ACHN (cell line): Measurements from ENCODE around the gene MIA.
"Not testable (repeated sequence)": the region's sequence is repeated elsewhere in the genome, so short reads cannot be mapped to it uniquely, and the experiment has no call there.

Source experiments
- DNase-seq: peaks from one replicate; pipeline ENCODE4 v3.0.0-alpha.2; 2015
- in situ Hi-C: cut with HindIII; loops from 2 replicates; pipeline ENCODE4 v1.10.0; 2017; ENCODE audit warnings: low sequenced_read_pairs, low pct_ligation_motif_present, low pct_unique_long_range_greater_than_20kb

MIA gene

DNA sequence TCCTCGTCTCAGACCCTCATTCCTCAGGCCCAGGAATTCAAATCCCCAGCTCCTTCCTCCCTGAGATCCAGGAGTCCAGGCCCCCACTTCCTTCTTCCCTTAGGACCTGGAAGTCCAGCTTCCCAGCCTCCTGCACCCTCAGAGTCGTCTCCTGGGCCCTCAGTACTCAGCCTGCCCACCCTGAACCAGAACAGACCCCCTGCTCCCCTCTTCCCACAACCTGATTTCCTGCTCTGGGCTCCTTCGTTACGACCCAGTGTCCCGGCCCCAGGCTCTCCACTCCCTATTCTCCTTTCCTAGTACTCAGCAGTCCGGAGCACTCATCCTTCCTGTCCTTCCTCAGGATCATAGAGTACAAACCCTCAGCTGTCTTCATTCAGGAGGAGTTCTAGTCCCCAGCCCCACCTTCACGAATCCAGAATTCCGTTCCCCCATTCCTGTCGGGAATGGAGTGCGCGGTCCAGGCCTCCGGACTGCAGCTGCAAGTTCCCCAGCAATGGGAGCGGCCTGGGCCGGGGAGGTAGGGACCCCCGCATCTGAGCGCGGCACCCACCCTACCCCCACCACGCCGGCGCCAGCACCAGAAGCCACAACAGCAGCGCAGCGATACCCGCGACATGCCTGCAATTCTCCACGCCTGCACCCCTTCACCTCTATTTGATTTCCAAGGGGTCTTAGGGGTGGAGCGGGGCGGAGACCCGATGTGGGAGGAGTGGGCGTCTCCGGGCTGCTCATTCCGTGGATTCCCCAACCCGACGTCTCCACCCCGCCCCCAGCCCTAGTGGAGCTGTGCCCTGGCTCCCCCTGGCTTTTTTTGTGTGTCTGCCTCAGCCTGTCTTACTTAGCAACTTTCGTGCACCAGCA, 36.4 kb downstream of the MIA start:
- no peak for DNase-seq
- in situ Hi-C loops, result no loop called here

DNA sequence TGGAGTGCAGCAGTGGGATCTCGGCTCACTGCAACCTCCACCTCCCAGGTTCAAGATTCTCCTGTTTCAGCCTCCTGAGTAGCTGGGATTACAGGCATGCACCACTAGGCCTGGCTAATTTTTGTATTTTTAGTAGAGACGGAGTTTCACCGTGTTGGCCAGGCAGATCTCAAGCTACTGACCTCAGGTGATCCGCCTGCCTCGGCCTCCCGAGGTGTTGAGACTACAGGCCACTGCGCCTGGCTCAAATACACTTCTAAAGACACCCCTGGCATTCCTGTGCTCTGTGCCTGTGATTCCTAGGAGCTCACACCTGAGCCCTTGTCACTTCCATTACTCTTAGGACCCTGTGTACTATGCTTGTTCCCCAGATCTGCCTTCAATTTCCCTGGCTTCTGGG, 37.2 kb downstream of the MIA start:
- DNase-seq, in situ Hi-C loops: not testable (repeated sequence)

DNA sequence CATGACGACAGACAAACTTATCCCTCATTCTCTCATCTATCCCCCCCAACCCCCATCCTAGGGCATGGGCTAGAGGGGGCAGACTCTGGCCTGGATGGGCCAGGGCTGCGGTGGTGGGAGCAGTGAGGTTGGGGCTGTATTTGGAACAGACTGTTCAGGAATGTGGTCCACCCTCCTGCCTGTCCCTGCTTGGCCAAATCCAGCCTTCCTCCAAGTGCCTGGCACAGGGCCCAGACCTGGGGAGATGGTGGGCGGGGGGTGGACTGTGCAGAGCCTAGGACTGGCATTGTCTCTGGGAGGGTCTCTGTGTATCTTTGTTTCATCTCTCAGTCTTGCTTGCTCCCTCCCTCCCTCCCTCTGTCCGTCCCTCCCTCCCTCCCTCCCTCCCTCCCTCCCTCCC, 37.9 kb downstream of the MIA start:
- in situ Hi-C loops, result no loop called here

DNA sequence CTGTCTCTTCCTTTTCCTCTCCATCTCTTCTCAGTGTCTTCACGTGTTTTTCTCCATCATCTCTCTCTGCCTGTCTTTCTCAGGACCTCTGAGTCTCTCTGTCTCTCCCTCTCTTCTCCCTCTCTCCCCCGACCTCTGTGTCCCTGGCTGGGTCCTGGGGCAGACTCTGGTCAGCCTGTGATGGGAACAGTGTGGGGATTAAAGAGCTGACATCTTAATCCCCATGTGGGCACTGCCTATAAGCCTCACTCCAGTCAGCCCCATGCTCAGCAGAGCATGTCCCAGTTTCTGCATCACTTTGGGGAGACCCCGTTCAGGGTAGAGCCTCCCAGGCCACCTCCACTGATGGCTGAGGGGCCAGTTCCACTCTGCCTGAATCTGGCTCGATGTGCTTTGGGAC, 39.9 kb downstream of the MIA start:
- DNase-seq, result no peak
- in situ Hi-C loops, result no loop called here

More for the DNA sequence above, 37.9 kb downstream of the MIA start:
- no peak for DNase-seq

DNA sequence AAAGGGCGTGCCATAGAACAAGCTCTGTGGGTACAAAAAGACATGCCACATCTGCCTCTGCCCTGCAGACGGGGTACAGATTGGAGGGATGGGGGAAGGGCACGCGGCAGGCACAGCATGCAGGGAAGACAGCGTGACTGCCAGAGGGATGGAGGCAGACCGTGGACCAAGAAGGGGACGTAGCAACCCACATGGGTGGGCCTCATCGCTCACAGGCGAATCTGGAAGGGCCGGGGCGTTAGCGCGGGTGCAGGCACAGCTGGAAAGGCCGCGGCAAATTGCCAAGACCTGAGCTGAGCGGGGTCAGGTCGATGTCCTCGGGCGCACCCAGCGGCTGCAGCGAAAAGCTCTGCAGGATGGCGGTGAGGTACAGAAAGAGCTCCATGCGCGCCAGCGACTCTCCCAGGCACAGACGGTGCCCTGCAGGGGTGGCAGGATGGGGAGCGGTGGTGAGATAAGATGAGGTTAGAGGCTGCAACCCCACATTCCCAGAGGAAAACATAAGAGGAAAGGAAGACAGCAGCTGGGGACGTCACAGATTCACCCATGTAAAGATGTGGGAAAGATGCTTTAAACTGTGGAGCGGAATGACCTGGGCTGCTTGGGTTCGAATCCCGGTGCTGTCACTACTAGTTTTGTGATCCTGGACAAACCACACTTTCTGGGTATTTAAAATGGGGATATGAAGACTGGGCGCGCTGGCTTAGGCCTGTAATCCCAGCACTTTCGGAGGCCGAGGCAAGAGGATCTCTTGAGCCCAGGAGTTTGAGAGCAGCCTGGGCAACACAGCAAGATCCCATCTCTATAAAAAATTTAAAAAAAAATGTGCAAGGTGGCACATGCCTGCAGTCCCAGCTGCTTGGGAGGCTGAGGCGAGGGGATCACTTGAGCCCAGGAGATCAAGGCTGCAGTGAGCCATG, 43.4 kb downstream of the MIA start:
- in situ Hi-C loops, result not testable (repeated sequence)
- peak; percentile 44 for DNase-seq

DNA sequence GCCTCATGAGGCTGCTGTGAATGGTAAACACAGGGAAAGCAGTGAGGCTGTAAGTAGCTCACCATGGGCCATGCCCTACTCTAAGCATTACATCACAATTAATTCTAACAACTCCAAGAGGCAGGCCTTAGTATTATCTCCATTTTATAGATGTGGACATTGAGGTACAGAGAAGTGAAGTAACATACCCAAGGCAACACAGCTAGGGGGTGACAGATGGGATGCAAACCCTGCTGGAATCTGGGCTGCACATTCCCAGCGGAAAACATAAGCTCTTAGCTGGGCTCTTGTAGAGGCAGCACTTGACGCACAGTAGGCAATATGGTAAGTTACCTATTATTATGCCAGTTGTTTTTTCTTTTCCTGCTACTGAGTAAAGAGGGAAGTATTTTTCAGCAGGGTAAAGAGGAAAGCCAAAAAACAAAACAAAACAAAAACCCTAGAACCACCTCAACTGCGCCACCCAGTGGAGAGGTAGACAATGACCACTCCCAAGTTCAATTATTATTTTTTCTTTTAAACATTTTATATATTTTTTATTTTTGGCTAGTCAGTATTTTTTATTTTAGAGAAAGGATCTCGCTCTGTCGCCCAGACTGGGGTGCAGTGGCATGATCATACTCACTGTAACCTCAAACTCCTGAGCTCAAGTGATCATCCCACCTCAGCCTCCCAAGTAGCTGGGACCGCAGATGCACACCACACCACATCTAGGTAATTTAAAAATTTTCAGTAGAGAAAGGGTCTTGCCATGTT, 44.3 kb downstream of the MIA start:
- peak; percentile 11 for DNase-seq
- in situ Hi-C loops, result not testable (repeated sequence)

DNA sequence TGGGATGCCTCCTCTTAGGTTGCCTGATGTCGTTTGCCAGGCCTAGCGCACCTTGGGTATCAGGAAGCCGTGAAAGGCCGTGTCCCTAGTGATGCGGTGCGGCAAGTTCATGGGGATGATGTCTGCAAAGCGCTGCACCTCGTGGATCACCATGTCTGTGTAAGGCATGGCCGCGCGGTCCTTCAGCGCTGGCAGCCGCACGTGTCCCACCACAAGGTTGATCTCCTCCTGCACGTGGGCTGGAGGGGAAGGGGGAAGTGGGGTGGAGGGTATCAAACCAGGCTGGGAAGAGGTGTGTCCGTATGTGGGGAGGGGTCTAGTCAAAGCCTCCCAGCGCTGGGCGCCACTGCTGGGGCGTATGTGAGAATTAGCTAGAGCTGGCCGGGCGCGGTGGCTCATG, 46.8 kb downstream of the MIA start:
- DNase-seq, result no peak
- in situ Hi-C loops, result no loop called here

DNA sequence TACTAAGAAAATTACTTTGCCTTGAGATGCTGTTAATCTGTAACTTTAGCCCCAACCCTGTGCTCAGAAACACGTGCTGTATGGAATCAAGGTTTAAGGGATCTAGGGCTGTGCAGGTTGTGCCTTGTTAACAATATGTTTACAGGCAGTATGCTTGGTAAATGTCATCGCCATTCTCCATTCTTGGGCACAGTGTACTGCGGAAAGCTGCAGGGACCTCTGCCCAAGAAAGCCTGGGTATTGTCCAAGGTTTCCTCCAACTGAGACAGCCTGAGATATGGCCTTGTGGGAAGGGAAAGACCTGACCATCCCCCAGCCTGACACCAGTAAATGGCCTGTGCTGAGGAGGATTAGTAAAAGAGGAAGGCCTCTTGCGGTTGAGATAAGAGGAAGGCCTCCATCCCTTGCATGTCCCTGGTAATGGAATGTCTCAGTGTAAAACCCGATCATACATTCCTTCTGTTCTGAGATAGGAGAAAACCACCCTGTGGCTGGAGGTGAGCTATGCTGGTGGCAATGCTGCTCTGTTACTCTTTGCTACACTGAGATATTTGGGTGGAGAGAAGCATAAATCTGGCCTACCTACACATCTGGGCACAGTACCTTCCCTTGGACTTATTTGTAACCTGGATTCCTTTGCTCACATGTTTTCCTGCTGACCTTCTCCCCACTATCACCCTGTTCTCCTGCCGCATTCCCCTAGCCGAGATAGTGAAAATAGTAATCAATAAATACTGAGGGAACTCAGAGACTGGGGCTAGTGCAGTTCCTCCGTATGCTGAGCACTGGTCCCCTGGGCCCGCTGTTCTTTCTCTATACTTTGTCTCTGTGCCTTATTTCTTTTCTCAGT, 47.6 kb downstream of the MIA start:
- in situ Hi-C loops, DNase-seq: not testable (repeated sequence)

DNA sequence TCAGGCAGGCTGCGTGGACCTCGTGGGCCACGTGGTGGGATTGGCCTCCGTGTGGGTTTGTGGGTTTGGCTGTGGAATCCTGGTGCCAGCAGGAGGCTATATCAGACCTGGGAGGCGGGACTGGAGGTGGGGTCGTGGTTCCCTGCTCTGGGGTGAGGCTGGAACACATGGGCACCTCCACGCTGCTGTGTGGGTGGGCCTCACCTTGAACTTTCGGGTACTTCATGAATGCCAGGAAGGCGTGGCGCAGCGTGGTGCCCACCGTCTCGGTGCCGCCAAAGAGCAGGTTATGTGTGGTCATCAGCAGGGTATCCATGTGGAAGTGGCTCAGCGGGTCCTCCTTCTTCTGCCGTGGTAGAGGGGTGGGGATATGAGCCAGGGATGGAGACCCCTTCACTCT, 49.6 kb downstream of the MIA start:
- DNase-seq, in situ Hi-C loops: not testable (repeated sequence)

DNA sequence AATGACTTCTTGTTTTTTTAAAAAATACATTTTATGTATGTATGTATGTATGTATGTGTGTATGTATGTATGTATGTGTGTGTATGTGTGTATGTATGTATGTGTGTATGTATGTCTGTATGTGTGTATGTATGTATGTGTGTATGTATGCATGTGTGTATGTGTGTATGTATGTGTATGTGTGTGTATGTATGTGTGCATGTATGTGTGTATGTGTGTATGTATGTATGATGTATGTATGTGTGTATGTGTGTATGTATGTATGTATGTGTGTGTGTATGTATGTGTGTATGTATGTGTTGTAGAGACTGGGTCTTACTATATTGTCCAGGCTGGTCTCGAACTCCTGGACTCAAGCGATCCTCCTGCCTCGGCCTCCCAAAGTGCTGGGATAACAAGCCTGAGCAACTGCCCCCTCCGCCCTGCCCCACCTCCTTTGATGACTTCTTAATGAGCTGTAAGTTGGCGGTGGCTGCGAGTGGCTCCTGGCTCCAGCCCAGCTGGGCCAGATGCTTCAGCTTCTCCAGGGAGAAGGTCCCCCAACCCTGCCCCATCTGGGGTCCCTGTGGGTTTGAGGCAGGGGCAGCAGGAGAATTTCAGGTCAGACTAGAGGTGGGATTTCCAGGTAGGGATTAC, 50.3 kb downstream of the MIA start:
- in situ Hi-C loops, DNase-seq: not testable (repeated sequence)

DNA sequence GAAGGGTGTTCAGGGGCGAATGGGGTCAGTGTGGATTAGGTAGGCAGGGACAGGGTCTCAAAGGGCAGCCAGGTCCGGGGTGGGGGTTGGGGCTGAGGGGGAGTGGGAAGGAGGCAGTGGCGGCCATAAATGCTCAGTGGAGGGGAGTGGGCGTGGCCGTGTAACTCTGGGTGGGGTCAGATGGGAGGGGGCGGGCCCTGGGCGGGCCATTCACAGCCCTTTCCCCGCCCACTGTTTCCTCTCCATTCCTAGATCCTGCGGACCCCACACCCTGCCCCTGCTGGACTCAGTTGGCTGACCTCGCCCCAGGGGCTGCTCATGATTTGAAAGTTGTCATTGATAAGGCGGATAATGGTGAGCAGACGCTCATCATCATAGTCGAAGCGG, 51.0 kb downstream of the MIA start:
- DNase-seq, in situ Hi-C loops: not testable (repeated sequence)

DNA sequence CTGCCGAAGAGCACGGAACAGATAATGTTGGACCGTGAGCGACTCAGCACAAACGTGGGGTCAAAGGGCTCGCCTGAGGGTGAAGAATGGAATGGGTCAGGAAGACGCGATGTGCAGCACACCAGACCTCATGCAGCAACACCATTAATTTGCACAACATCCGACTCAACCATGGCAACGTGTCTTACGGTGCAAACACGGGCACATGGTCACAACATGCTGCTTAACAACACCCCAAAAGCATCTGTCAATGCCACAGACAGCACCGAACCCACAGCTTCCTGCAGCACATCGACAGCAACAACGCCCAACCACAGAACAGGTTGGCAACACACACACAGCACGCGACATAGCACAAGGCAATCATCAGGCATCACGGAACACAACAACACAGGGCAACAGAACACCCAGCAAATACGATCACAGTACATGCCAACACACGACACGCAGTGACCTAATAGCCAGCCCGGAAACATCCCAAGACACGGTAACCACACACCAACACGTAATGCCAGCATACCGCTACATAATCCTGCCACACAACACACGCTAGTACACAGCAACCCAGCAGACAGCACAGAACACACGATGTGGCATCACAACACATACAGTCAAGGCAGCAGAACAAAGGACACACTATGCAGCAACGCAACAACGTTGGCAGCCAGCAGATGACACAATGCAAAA, 51.5 kb downstream of the MIA start:
- in situ Hi-C loops, DNase-seq: not testable (repeated sequence)
